GM12878 (cell line): ENCODE data around the gene MYOM1. TPM values are rescaled to one million over a fixed set of nuclear protein-coding genes. Genes with fewer than 3 reads are reported as not detected.

Experiments
- ATAC-seq: fragments of 200-7000 bp; cut with Tn5 transposase; 3 replicates; pipeline ENCODE4 v1.9.1; 2020; ENCODE audit warnings: mild to moderate bottlenecking, moderate library complexity
- BruUV-seq: library from RNA; stranded (reverse); fragments of 400-500 nt; replicated peaks from 2 replicates; lab custom pipeline; 2021; lab: Mats Ljungman, UMichigan
- CTCF ChIA-PET: fragments of 300-600 bp; sonication (Branson Sonifier 250); formaldehyde crosslinking; extraction: SDS; loops from one replicate; lab custom pipeline; 2021; ENCODE audit warnings: inconsistent platforms; lab: Yijun Ruan, JAX
- POLR2A ChIA-PET: fragments of 350-600 bp; formaldehyde crosslinking; extraction: SDS; loops from one replicate; lab custom pipeline; 2021; ENCODE audit warnings: inconsistent platforms; lab: Charles Lee
- RAD21 ChIA-PET: fragments of 300-600 bp; sonication (Branson Sonifier 250); formaldehyde crosslinking; loops from one replicate; lab custom pipeline; 2023; ENCODE audit warnings: antibody characterized with exemption; ENCODE audit not compliant: unreplicated experiment; lab: Charles Lee
- SMC1A ChIA-PET: fragments of 300-600 bp; sonication (Branson Sonifier 250); formaldehyde crosslinking; loops from one replicate; lab custom pipeline; 2023; ENCODE audit not compliant: unreplicated experiment, uncharacterized antibody; lab: Charles Lee
- DNase-seq: peaks from one replicate; pipeline ENCODE4 v3.0.0-alpha.2; 2011; ENCODE audit warnings: low read depth, low spot score
- FAIRE-seq: peaks from 3 replicates; lab custom pipeline; 2011; peaks lifted over from hg19 to GRCh38; lab: Jason Lieb, UNC
- H2AFZ ChIP-seq: 2 replicates; pipeline ENCODE4 v1.6.0; 2011; ENCODE audit warnings: low read depth, low read length, control low read depth; ENCODE audit not compliant: control insufficient read depth
- H3K27ac ChIP-seq: 2 replicates; pipeline ENCODE4 v1.5.1; 2011; ENCODE audit warnings: control low read depth; ENCODE audit not compliant: control insufficient read depth, insufficient read depth
- H3K27me3 ChIP-seq, 2 experiments: replicated peaks in 1 of 2; 2 replicates each; pipeline versions ENCODE4 v1.6.0 to v1.6.1; 2011; ENCODE audit warnings: low read length in 1 of 2; ENCODE audit not compliant: control insufficient read depth in 2 of 2, insufficient read depth in 2 of 2
- H3K36me3 ChIP-seq, 2 experiments: 2 replicates each; pipeline ENCODE4 v1.5.1; 2011; ENCODE audit warnings: low read length in 1 of 2; ENCODE audit not compliant: control insufficient read depth in 2 of 2, insufficient read depth in 2 of 2
- H3K4me1 ChIP-seq: 2 replicates; pipeline ENCODE4 v1.6.1; 2011; ENCODE audit warnings: mild to moderate bottlenecking, low read length, moderate library complexity, mixed read lengths; ENCODE audit not compliant: control insufficient read depth, insufficient read depth
- H3K4me2 ChIP-seq: 2 replicates; pipeline ENCODE4 v1.6.0; 2011; ENCODE audit warnings: control low read depth; ENCODE audit not compliant: control insufficient read depth, insufficient read depth
- H3K4me3 ChIP-seq: fragments of 200-600 bp; sonication (generic); 2 replicates; pipeline ENCODE4 v1.5.1; 2016
- H3K79me2 ChIP-seq: 2 replicates; pipeline ENCODE4 v1.6.0; 2011; ENCODE audit warnings: low read length; ENCODE audit not compliant: control insufficient read depth, insufficient read depth
- H3K9ac ChIP-seq: 2 replicates; pipeline ENCODE4 v1.8.0; 2011; ENCODE audit warnings: low read length, control low read depth, mixed read lengths; ENCODE audit not compliant: control insufficient read depth, insufficient read depth
- H3K9me3 ChIP-seq: replicated peaks from 3 replicates; pipeline ENCODE4 v1.5.1; 2011; ENCODE audit warnings: mild to moderate bottlenecking, low read length; ENCODE audit not compliant: control insufficient read depth, insufficient read depth
- H4K20me1 ChIP-seq: 2 replicates; pipeline ENCODE4 v1.6.0; 2011; ENCODE audit not compliant: control insufficient read depth, insufficient read depth
- HDAC2 ChIP-seq: fragments of 200-600 bp; sonication (generic); IDR thresholded peaks from 2 replicates; pipeline ENCODE4 v1.6.1; 2017
- LARP7 ChIP-seq: fragments of 450-650 bp; IDR thresholded peaks from 2 replicates; pipeline ENCODE4 v1.6.1; 2017; ENCODE audit warnings: mild to moderate bottlenecking
- RAD21 ChIP-seq: IDR thresholded peaks from 2 replicates; pipeline ENCODE4 v1.6.1; 2011; ENCODE audit warnings: mild to moderate bottlenecking, low read depth, low read length, moderate library complexity; ENCODE audit not compliant: insufficient read depth
- SIN3A ChIP-seq: IDR thresholded peaks from 2 replicates; pipeline ENCODE4 v1.6.1; 2012; ENCODE audit warnings: low read depth, low read length, improper control_type of control experiment
- SMC3 ChIP-seq: IDR thresholded peaks from 2 replicates; pipeline ENCODE4 v1.6.1; 2011; ENCODE audit warnings: low read length, improper control_type of control experiment, borderline replicate concordance
- STAT1 ChIP-seq: fragments of 450-650 bp; conservative IDR thresholded peaks from 2 replicates; pipeline ENCODE4 v1.6.1; 2014; ENCODE audit warnings: antibody characterized with exemption, mild to moderate bottlenecking
- WGBS: methylation state at CpG from one replicate; pipeline ENCODE4 v1.1.6; 2016; ENCODE audit warnings: low lambda C conversion rate; ENCODE audit not compliant: insufficient replicate concordance, insufficient coverage; ENCODE audit errors: missing lambda C conversion rate; 5-methylcytosine and 5-hydroxymethylcytosine counted together
- in situ Hi-C: fragments of 300-500 bp; cut with MboI; formaldehyde crosslinking; loops from 9 replicates; pipeline ENCODE4 v1.14.3; 2018; ENCODE audit warnings: mixed read lengths
- intact Hi-C: fragments of 100-400 bp; cut with micrococcal nuclease; formaldehyde crosslinking; loops from one replicate; pipeline ENCODE4 v1.14.2; 2022; ENCODE audit not compliant: unreplicated experiment
- polyA plus RNA-seq, 11 experiments: library from polyadenylated mRNA; depleted of rRNA in 4 of 11; unstranded in 6 of 11; stranded (reverse) in 5 of 11; fragments of >200 nt; fragmentation: Nextera tagmentation in 4 of 11; fragmentation: Illumina TruSeq in 1 of 11; extraction: Ambion mirVana in 4 of 11; extraction: Trizol in 1 of 11; gene quantifications; 1 replicate in 1 of 11; 2 replicates in 10 of 11; pipeline versions ENCODE4 v1.2.1 to v1.2.3, GENCODE V29; 2011 to 2016; ENCODE audit warnings: inconsistent platforms in 2 of 11, missing spikeins in 2 of 11, low read depth in 1 of 11
- total RNA-seq, 4 experiments: library from RNA; depleted of rRNA in 3 of 4; stranded (reverse); fragments of >200 nt in 3 of 4; fragmentation: Illumina TruSeq in 1 of 4; extraction: Trizol in 1 of 4; gene quantifications; 2 replicates each; pipeline versions ENCODE4 v1.2.1 to v1.2.3, GENCODE V29; 2013 to 2021
- TF ChIP-seq, protein P1 (sequence below): fragments of 450-650 bp; IDR thresholded peaks from 2 replicates; pipeline ENCODE4 v1.6.1; 2016; ENCODE audit warnings: mild to moderate bottlenecking, moderate library complexity, borderline replicate concordance
- TF ChIP-seq, protein P2 (sequence below), 3 experiments: IDR thresholded peaks in 2 of 3; conservative IDR thresholded peaks in 1 of 3; 2 replicates each; pipeline ENCODE4 v1.5.1; 2011; ENCODE audit warnings: low read depth in 3 of 3, low read length in 3 of 3, mild to moderate bottlenecking in 3 of 3, control low read depth in 2 of 3, moderate library complexity in 2 of 3, inconsistent platforms in 1 of 3, mixed read lengths in 1 of 3; ENCODE audit not compliant: control insufficient read depth in 2 of 3, insufficient read depth in 1 of 3; ENCODE audit errors: extremely low read depth in 1 of 3

Gene MYOM1
- total and polyA plus RNA-seq, 10 of the 15 experiments (the other 5 are each of a cell fraction or from before 2014, with no cell fraction given), result 0.06 to 1.0 (median 0.57) TPM

DNA sequence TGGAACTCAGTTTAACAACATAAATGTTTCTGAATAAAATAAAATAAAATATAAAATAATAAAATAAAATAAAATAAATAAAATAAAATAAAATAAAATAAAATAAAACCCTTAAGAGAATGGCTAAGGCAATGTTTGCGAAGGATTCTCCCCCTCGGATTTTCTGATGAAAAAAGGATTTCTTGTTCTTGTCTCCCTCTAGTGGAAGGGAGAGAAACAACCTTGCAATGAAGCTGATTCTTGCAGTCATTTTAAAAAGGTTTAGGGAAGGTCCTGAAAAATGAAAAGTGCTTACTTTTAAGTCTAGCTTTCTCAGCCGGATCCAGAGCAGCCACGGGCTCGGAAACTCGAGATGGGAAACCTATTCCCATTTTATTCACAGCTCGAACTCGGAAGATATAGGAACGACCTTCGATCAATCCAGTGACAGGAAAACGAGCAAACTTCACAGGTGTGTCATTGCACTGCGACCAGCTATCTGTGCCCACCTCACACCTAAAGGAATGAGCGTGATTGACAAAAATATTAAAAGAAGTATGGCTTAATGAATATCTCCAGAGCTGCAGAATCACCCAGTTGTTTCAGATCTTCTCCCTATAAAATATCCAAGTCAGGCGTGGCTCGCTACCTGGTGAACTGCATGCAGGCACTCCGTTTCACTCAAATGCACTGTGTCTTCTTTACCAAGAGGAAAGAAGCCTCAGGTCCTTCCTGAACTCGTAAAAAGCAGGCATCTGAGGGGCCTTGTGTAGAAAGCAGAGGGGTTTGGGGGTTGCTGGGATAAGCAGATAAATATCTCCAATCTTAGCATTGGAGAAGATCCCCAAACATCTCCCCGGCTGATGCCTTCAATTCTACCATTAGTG lies 68.1 kb downstream of the MYOM1 start:
- in situ Hi-C loops (no loop called here), intact Hi-C loops (loop anchor here (2.0 to 5.0 kb wide), 4 partner anchors 61 to 219 kb away; partner anchors contain the start of gene LPIN2)
- ChIA-PET SMC1A (interaction anchor here (0.5 to 3.0 kb wide), 34 partner anchors 10 to 511 kb away, joined by 3 to 48 read pairs (median 4); partner anchors contain the start of genes MYL12A and MYOM1), POLR2A (interaction anchor here (0.9 to 2.4 kb wide), 6 partner anchors 23 to 95 kb away, joined by 3 to 15 read pairs (median 5); partner anchors contain the start of gene MYL12A), CTCF (interaction anchor here (0.6 to 3.1 kb wide), 60 partner anchors 10 to 968 kb away, joined by 3 to 62 read pairs (median 4); partner anchors contain the start of gene MYL12A), RAD21 (interaction anchor here (0.8 to 3.0 kb wide), 17 partner anchors 23 to 223 kb away, joined by 3 to 55 read pairs (median 6); partner anchors contain the start of gene MYL12A)
- Histone ChIP-seq H3K4me3 (no peak overlapping the region), H2AFZ (no peak overlapping the region), H3K27ac (no peak overlapping the region), H3K36me3 (no peaks in the 10 kb centered on the region), H3K79me2 (no peaks in the 10 kb centered on the region), H3K27me3 (no peaks in the 10 kb centered on the region), H4K20me1 (no peaks in the 10 kb centered on the region), H3K4me1 (peaks cover 12% of the 10 kb centered on the region), H3K9ac (no peak overlapping the region), H3K9me3 (no peaks in the 10 kb centered on the region), H3K4me2 (no peak overlapping the region)
- no TSS peak for BruUV-seq
- TF ChIP-seq HDAC2, result no peak
- peak; percentile 64; the same call in 1 of the 2 replicates for TF ChIP-seq SMC3
- TF ChIP-seq, protein P1, sequence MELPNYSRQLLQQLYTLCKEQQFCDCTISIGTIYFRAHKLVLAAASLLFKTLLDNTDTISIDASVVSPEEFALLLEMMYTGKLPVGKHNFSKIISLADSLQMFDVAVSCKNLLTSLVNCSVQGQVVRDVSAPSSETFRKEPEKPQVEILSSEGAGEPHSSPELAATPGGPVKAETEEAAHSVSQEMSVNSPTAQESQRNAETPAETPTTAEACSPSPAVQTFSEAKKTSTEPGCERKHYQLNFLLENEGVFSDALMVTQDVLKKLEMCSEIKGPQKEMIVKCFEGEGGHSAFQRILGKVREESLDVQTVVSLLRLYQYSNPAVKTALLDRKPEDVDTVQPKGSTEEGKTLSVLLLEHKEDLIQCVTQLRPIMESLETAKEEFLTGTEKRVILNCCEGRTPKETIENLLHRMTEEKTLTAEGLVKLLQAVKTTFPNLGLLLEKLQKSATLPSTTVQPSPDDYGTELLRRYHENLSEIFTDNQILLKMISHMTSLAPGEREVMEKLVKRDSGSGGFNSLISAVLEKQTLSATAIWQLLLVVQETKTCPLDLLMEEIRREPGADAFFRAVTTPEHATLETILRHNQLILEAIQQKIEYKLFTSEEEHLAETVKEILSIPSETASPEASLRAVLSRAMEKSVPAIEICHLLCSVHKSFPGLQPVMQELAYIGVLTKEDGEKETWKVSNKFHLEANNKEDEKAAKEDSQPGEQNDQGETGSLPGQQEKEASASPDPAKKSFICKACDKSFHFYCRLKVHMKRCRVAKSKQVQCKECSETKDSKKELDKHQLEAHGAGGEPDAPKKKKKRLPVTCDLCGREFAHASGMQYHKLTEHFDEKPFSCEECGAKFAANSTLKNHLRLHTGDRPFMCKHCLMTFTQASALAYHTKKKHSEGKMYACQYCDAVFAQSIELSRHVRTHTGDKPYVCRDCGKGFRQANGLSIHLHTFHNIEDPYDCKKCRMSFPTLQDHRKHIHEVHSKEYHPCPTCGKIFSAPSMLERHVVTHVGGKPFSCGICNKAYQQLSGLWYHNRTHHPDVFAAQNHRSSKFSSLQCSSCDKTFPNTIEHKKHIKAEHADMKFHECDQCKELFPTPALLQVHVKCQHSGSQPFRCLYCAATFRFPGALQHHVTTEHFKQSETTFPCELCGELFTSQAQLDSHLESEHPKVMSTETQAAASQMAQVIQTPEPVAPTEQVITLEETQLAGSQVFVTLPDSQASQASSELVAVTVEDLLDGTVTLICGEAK, result no peak
- TF ChIP-seq RAD21, result peak; percentile 78
- TF ChIP-seq STAT1, result no peak
- TF ChIP-seq, protein P2, sequence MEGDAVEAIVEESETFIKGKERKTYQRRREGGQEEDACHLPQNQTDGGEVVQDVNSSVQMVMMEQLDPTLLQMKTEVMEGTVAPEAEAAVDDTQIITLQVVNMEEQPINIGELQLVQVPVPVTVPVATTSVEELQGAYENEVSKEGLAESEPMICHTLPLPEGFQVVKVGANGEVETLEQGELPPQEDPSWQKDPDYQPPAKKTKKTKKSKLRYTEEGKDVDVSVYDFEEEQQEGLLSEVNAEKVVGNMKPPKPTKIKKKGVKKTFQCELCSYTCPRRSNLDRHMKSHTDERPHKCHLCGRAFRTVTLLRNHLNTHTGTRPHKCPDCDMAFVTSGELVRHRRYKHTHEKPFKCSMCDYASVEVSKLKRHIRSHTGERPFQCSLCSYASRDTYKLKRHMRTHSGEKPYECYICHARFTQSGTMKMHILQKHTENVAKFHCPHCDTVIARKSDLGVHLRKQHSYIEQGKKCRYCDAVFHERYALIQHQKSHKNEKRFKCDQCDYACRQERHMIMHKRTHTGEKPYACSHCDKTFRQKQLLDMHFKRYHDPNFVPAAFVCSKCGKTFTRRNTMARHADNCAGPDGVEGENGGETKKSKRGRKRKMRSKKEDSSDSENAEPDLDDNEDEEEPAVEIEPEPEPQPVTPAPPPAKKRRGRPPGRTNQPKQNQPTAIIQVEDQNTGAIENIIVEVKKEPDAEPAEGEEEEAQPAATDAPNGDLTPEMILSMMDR (IDR thresholded peaks at IDR 0.05 in 2 of 3, conservative IDR thresholded peaks at IDR 0.05 in 1 of 3; ENCODE audit: control insufficient read depth in 2 of 3, extremely low read depth in 1 of 3, insufficient read depth in 1 of 3, low read depth in 3 of 3, low read length in 3 of 3), result peak; percentile 56 to 72 (median 69); a peak in 5 of 6 replicates
- TF ChIP-seq LARP7, result no peak
- no peak for TF ChIP-seq SIN3A
- no peak for DNase-seq
- ATAC-seq, result no peak
- 42% methylated on average over 18 of the region's 18 CpGs for WGBS
- FAIRE-seq, result no peak
